CD4-positive, alpha-beta T cell (primary cell): ENCODE measurements around the gene CHST12. TPM values are rescaled to one million over a fixed set of nuclear protein-coding genes. Genes with fewer than 3 reads are reported as not detected.

ENCODE experiments used
- ATAC-seq: fragments of 200-7000 bp; cut with Tn5 transposase; one replicate; pipeline ENCODE4 v1.10.0; 2022; ENCODE audit warnings: mild to moderate bottlenecking; ENCODE audit not compliant: poor library complexity
- CTCF ChIA-PET: fragments of 350-600 bp; sonication (Branson Sonifier 250); formaldehyde crosslinking; loops from one replicate; lab custom pipeline; 2021; ENCODE audit warnings: antibody characterized with exemption, inconsistent platforms; lab: Charles Lee
- POLR2A ChIA-PET: fragments of 350-600 bp; sonication (Branson Sonifier 250); formaldehyde crosslinking; loops from one replicate; lab custom pipeline; 2021; ENCODE audit warnings: antibody characterized with exemption, inconsistent platforms; lab: Charles Lee
- DNase-seq, 14 experiments: peaks; one replicate each; pipeline ENCODE4 v3.0.0-alpha.2; 2013 to 2020; ENCODE audit warnings: mixed read lengths in 2 of 14
- H3K27ac ChIP-seq, 2 donors: one replicate each; pipeline versions ENCODE4 v1.5.1 to v1.7.0; 2013; ENCODE audit warnings: low read length in 2 of 2, low read depth in 1 of 2, mild to moderate bottlenecking in 1 of 2
- H3K27me3 ChIP-seq, 2 experiments: 1 replicate in 1 of 2; 2 replicates in 1 of 2; pipeline versions ENCODE4 v1.6.1 to v1.7.0; 2013; ENCODE audit warnings: low read length in 2 of 2, control low read depth in 1 of 2, mild to moderate bottlenecking in 1 of 2, moderate library complexity in 1 of 2; ENCODE audit not compliant: insufficient read depth in 2 of 2, control insufficient read depth in 1 of 2
- H3K36me3 ChIP-seq: one replicate; pipeline ENCODE4 v1.6.1; 2013; ENCODE audit warnings: low read length, control low read depth; ENCODE audit not compliant: insufficient read depth
- H3K4me1 ChIP-seq: one replicate; pipeline ENCODE4 v1.6.1; 2013; ENCODE audit warnings: low read length, control low read depth; ENCODE audit not compliant: insufficient read depth
- H3K4me3 ChIP-seq: one replicate; pipeline ENCODE4 v1.5.1; 2013; ENCODE audit warnings: mild to moderate bottlenecking, low read length, moderate library complexity
- H3K9me3 ChIP-seq, 2 experiments: 1 replicate in 1 of 2; 2 replicates in 1 of 2; pipeline versions ENCODE4 v1.6.1 to v1.7.0; 2013; ENCODE audit warnings: low read length in 2 of 2, mild to moderate bottlenecking in 2 of 2, control low read depth in 1 of 2, moderate library complexity in 1 of 2; ENCODE audit not compliant: control insufficient read depth in 1 of 2, insufficient read depth in 1 of 2
- H3K27ac Mint-ChIP-seq: one replicate; pipeline ENCODE4 v1.8.0; 2020; ENCODE audit warnings: mixed read lengths
- H3K27me3 Mint-ChIP-seq: one replicate; pipeline ENCODE4 v1.8.0; 2021; ENCODE audit warnings: mixed read lengths
- H3K36me3 Mint-ChIP-seq: one replicate; pipeline ENCODE4 v1.8.0; 2021; ENCODE audit warnings: low read depth, mixed read lengths
- H3K4me1 Mint-ChIP-seq: one replicate; pipeline ENCODE4 v1.8.0; 2021; ENCODE audit warnings: low read depth, mixed read lengths
- H3K4me3 Mint-ChIP-seq: one replicate; pipeline ENCODE4 v1.8.0; 2020; ENCODE audit warnings: mild to moderate bottlenecking, mixed read lengths
- H3K9me3 Mint-ChIP-seq: one replicate; pipeline ENCODE4 v1.8.0; 2020; ENCODE audit warnings: mixed read lengths
- intact Hi-C, 2 experiments: fragments of 100-400 bp; cut with DNase I in 1 of 2; cut with micrococcal nuclease in 1 of 2; formaldehyde crosslinking; loops; one replicate each; pipeline versions ENCODE4 v1.15.1 to v1.9.0; 2023 to 2025; cut with DNase I, micrococcal nuclease
- total RNA-seq, 174 experiments: library from RNA in 2 of 174; stranded (reverse) in 2 of 174; gene quantifications; one replicate each; pipeline ENCODE4 v1.2.3 and lab custom pipeline; 2021 to 2026
- TF ChIP-seq, protein P1 (sequence below): fragments of 200-600 bp; IDR thresholded peaks from one replicate; pipeline ENCODE4 v1.8.0; 2022; ENCODE audit warnings: antibody characterized with exemption, mild to moderate bottlenecking

The CHST12 gene
- total RNA-seq, 2 experiments from 2014 or later, result 6.6 to 8.6 TPM

GRCh38 chr7:2437136-2437535 lies 33.7 kb downstream of the CHST12 start:
- Mint-ChIP-seq H3K27me3 (no peaks in the 10 kb centered on the region), H3K4me1 (no peaks in the 10 kb centered on the region), H3K9me3 (no peaks in the 10 kb centered on the region), H3K4me3 (no peak overlapping the region), H3K27ac (no peak overlapping the region), H3K36me3 (peaks cover 47% of the 10 kb centered on the region)
- no peak overlapping the region for H3K27ac ChIP-seq
- H3K4me3 ChIP-seq, result no peak overlapping the region
- CTCF ChIA-PET, result no interaction called here
- POLR2A ChIA-PET, result no interaction called here
- TF ChIP-seq, protein P1, sequence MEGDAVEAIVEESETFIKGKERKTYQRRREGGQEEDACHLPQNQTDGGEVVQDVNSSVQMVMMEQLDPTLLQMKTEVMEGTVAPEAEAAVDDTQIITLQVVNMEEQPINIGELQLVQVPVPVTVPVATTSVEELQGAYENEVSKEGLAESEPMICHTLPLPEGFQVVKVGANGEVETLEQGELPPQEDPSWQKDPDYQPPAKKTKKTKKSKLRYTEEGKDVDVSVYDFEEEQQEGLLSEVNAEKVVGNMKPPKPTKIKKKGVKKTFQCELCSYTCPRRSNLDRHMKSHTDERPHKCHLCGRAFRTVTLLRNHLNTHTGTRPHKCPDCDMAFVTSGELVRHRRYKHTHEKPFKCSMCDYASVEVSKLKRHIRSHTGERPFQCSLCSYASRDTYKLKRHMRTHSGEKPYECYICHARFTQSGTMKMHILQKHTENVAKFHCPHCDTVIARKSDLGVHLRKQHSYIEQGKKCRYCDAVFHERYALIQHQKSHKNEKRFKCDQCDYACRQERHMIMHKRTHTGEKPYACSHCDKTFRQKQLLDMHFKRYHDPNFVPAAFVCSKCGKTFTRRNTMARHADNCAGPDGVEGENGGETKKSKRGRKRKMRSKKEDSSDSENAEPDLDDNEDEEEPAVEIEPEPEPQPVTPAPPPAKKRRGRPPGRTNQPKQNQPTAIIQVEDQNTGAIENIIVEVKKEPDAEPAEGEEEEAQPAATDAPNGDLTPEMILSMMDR, result no peak
- ATAC-seq (no peak), DNase-seq (no peak)
- peaks cover 0 to 7% of the 10 kb centered on the region in 2 experiments for H3K9me3 ChIP-seq
- no peaks in the 10 kb centered on the region for H3K27me3 ChIP-seq
- peaks cover 35% of the 10 kb centered on the region for H3K36me3 ChIP-seq
- H3K4me1 ChIP-seq, result no peaks in the 10 kb centered on the region
- intact Hi-C loops, result no loop called here

DNA sequence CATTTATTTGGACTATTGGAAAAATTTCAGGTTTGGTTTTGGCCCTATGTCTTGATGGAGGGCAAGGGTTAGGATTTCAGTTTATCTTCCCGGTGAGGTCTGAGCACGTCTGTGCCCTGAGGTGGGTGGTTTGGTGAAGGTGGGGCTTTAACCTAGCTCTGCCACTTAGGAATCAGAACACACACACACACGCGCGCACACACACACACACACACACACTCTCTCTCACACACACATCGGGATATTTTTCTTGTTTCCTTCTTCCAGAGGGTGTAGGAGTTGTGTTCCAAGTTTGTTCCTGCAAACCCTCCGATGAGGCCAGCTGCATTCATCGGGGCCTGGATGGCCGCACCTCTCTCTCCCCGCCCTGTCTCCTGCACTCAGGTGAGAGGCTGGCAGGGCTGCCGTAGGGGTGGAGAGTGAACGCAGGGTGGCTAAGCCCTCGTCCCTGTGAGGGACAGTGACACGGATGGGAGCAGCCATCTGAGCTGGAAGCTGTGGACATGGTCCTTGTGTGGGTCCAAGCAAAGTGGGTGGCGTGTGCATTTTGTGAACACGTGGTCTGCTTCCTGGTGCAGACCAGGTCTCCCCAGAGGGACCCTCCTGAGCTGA lies 34.2 kb downstream of the CHST12 start:
- Histone ChIP-seq H3K27ac (no peak overlapping the region), H3K9me3 (peaks cover 0 to 7% of the 10 kb centered on the region in 2 experiments), H3K4me3 (no peak overlapping the region), H3K4me1 (no peaks in the 10 kb centered on the region), H3K36me3 (peaks cover 30% of the 10 kb centered on the region), H3K27me3 (no peaks in the 10 kb centered on the region)
- Mint-ChIP-seq H3K9me3 (no peaks in the 10 kb centered on the region), H3K27ac (no peak overlapping the region), H3K36me3 (peaks cover 47% of the 10 kb centered on the region), H3K4me1 (no peaks in the 10 kb centered on the region), H3K27me3 (no peaks in the 10 kb centered on the region), H3K4me3 (no peak overlapping the region)
- TF ChIP-seq, protein P1, result no peak
- intact Hi-C loops, result no loop called here
- CTCF ChIA-PET, result interaction anchor here (0.6 kb wide), 1 partner anchor 1765 kb away, joined by 3 read pairs; no protein-coding TSS in a partner anchor
- DNase-seq (no peak), ATAC-seq (no peak)
- POLR2A ChIA-PET, result no interaction called here

- TF ChIP-seq, protein P1, result no peak
- CTCF ChIA-PET, result interaction anchor here (0.6 kb wide), 1 partner anchor 1765 kb away, joined by 3 read pairs; no protein-coding TSS in a partner anchor
- Mint-ChIP-seq H3K27ac (no peak overlapping the region), H3K4me3 (no peak overlapping the region), H3K36me3 (peaks cover 45% of the 10 kb centered on the region), H3K9me3 (no peaks in the 10 kb centered on the region), H3K27me3 (no peaks in the 10 kb centered on the region), H3K4me1 (no peaks in the 10 kb centered on the region)
- Histone ChIP-seq H3K27me3 (no peaks in the 10 kb centered on the region), H3K4me1 (no peaks in the 10 kb centered on the region), H3K36me3 (peaks cover 25% of the 10 kb centered on the region), H3K27ac (no peak overlapping the region), H3K4me3 (no peak overlapping the region), H3K9me3 (peaks cover 0 to 4% of the 10 kb centered on the region in 2 experiments)
- DNase-seq (no peak), ATAC-seq (no peak)
- intact Hi-C loops, result no loop called here
- POLR2A ChIA-PET, result no interaction called here
These were observed 34.8 kb downstream of the CHST12 start for GRCh38 chr7:2438186-2438585.
